Stimulated activated naive CD4-positive, alpha-beta T cell treated with Interleukin-2 at 50 U/mL for 16 hours (primary cell): Measurements from ENCODE around the gene SART3.
"Not testable (repeated sequence)": the region's sequence is repeated elsewhere in the genome, so short reads cannot be mapped to it uniquely, and the experiment has no call there.

ENCODE experiments used
- DNase-seq: peaks from one replicate; lab custom pipeline; 2025; lab: John Stamatoyannopoulos, UW

SART3 gene

DNA sequence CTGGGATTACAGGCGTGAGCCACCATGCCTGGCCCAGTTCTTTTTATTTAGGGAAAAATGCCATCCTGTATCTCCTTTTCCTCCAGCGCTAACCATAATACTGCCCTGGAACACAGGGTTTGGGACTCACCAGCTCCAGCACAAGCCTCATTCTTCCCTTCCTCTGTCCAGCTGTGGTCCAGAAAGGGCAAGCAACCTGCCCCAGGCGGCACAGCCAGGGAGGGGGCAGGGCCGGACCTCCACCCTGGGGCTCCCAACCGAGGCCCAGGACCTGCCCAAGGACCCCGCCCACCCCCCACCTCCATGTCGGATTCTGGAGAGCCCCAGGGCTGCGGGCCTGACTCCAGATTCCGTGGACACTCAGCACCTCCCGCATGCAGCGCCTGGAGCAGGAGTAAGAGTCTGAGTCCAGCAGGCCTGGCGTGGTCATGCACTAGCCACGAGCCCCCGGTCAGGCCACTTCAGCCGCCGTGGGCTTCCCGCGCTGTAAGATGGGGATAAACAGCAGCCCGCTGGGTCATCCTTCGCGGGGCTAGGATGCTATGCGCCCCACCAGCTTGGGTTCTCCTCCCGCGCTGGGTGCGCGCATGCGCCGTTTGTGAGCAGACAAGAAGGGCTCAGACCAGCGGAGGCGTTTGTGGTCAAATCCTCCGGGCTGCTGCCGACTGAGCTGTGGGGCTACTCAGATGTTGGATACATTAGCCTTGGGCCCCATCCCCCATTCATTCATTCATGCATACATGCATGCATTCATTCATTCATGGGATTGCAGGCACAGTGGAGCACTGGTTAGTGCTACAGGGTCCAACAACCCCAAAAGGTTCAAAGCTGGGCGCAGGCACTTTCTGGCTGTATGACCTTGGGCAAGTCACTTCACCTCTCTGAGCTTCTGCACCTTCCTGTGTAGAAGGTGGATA lies 20.6 kb upstream of the SART3 start:
- no peak for DNase-seq

- DNase-seq = no peak
Measured at GRCh38 chr12:108580531-108580930, 19.6 kb upstream of the SART3 start.

DNA sequence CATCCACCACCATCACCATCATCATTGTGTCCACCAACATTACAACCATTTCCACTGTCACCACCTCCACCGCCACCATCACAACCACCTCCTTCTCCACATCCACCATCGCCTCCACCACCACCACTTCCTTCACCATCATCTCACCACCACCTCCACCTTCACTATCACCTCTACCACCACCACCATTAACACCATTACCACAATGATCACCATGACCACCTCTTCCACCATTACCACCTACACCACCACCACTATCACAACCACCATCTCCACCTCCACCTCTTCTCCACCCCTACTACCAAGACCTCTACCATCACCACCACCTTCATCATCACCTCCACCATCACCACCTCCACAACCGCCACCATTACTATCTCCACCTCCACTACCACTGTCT lies 17.8 kb upstream of the SART3 start:
- DNase-seq = no peak

DNA sequence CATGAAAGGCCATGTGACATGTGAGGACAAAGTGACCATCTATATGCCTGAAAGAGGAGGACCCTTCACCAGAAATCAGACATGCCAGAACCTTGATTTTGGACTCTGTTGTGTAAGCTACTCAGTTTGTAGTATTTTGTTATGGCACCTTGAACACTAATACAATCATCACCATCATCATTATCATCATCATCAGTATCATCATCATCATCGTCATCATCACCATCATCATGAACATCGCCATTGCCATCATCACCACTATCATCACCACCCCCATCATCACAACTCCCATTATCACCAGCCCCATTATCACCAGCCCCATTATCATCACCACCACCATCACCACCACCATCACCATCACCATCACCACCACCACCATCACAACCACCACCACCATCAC lies 17.3 kb upstream of the SART3 start:
- DNase-seq = no peak

DNA sequence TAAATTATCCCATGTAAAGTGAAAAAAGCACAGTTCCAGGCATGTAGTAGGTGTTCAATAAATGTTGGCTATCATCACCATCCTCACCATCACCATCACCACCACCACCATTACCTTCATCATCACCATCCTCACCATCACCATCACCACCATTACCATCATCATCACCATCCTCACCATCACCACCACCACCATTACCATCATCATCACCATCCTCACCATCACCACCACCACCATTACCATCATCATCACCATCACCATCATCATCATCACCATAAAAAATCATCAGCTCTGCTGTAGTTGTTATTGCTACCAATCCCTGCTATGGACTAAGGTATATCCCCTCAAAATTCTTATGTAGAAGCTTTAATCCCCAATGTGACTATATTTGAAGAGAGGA lies 16.5 kb upstream of the SART3 start:
- no peak for DNase-seq

- no peak for DNase-seq
Measured at GRCh38 chr12:108576660-108577234, 15.8 kb upstream of the SART3 start.

DNA sequence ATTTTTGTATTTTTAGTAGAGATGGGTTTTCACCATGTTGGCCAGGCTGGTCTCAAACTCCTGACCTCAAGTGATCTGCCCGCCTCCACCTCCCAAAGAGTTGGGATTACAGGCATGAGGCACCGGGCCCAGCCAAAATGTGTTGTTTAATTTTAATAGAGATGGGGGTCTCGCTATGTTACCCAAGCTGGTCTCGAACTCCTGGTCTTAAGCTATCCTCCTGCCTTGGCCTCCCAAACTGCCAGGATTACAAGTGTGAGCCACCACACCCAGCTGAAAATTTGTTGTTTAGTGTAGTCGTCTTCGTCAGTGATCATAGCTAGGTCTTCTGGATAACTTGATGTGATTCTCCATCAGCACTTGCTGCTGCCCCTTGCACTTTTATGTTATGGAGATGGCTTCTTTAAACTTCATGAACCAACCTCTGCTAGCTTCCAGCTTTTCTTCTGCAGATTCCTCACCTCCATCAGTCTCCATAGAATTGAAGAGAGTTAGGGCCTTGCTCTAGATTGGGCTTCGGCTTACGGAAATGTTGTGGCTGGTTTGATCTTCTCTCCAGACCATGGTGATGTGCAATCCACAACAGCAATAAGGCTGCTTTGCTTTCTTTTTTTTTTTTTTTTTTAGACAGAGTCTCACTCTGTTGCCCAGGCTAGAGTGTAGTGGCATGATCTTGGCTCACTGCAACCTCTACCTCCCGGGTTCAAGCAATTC lies 14.4 kb upstream of the SART3 start:
- no peak for DNase-seq

DNA sequence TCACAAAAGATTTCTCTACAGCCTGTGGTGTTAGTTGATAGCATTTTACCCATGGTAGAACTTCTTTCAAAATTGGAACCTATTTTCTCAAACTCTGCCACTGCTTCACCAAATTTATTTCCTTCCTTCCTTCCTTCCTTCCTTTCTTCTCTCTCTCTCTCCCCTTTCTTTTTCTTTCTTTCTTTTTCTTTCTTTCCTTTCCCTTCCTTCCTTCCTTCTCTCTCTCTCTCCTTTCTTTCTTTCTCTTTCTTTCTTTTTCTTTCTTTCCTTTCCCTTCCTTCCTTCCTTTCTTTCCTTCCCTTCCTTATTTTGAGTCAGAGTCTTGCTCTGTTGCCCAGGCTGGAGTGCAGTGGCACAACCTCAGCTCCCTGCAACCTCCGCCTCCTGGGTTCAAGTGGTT lies 13.3 kb upstream of the SART3 start:
- DNase-seq = not testable (repeated sequence)

DNA sequence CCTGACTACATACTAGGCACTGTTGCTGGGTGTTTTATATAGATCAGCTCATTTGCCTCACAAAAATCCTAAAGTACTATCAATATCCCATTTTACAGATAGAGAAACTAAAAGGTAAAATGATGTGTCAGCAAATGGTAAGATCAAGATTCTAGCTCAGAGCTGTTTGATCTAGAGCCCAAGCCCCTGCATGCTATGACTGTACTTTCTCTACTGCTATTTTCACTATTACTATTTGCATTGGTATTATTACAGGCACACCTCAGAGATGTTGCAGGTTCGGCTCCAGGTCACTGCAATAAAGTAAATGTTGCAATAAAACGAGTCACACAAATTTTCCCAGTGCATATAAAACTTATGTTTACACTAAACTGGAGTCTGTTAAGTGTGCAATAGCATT lies 12.3 kb upstream of the SART3 start:
- DNase-seq = no peak

GRCh38 chr12:108572166-108572790 lies 11.3 kb upstream of the SART3 start:
- no peak for DNase-seq

DNA sequence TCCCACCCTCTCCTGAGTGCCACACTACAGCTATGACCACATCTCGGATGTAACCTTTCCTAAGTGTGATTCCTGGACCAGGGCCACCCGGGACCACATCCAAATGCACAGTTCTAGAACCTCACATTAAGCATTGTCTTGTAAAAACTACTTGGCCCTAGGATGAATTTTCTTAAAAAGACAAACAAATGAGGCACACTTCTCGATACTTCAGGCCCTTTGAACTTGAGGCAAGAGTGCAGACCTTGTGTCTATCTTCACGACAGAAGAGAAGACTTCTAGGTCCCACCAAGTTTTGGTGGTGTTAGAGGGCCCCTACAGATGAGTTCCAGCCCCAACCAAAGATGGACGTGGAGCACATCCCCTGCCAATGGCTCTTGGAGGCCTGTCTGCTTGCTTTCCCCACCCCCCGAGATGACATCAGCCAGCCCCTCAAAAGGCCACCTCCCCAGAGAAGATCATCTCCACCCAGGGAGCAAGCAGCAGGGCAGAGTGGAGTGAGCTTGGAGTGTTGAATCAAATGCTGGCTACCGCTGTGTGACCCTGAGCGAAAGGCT lies 10.7 kb upstream of the SART3 start:
- no peak for DNase-seq

GRCh38 chr12:108570743-108571608 lies 10.0 kb upstream of the SART3 start:
- no peak for DNase-seq

- peak; percentile 72 for DNase-seq
Measured at GRCh38 chr12:108568338-108569154, 7.6 kb upstream of the SART3 start.

GRCh38 chr12:108567406-108568337 lies 6.7 kb upstream of the SART3 start:
- DNase-seq = no peak

DNA sequence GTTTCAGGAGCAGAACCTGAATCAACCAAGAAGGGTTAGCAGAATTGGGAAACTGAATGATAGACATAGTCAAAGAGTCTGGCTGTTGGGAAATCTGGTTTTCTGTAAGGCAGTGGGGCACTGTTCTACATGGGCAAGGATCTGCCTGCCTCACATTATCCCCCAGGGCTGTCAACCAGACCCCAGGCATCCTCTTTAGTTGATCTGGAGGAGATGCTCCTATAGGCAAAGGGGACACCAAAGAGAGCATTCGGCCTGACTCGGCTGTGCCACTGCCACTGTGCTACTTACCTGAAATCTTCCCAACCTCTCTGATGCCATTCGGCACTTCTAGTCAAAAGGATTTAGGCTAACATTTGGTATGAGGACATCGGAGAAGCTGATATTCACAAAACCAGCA lies 5.5 kb upstream of the SART3 start:
- DNase-seq = no peak

- peak; percentile 42 for DNase-seq
Measured at GRCh38 chr12:108565976-108566375, 5.0 kb upstream of the SART3 start.

DNA sequence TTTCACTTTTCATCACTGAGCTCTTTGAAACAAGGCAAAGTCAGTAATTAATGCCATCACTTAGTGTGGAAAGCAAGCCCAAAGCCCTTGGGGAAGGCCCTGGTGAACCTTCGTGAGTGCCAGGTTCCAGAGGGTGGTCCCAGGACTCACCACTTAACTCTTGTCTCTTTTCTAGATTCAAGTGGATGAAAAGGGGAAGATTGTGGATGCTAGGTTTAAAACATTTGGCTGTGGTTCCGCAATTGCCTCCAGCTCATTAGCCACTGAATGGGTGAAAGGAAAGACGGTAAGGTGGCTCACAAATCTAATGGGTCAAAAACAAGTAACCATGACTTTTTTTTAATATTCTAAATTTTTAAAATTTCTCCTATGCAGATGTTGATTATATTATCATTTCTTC lies 4.2 kb upstream of the SART3 start:
- DNase-seq = no peak

DNA sequence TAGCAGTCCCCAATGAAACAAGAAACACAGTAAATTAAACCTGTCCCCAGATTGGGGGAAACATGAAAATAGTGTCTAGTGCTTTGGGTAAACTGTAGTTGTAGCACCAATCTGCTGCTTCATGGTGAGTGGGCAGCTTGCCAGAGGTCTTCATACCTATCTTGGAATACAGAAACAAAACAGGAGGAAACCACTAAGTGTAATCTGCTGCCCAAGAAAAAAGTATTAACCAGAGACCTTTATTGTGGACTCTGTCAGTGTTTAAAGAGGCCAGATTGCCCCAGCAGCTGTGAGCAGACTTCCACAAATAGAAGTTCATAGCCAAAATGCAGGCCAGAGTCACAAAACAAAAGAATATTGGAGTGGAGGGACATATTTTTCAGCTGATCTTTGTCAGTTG lies 3.8 kb upstream of the SART3 start:
- no peak for DNase-seq

DNA sequence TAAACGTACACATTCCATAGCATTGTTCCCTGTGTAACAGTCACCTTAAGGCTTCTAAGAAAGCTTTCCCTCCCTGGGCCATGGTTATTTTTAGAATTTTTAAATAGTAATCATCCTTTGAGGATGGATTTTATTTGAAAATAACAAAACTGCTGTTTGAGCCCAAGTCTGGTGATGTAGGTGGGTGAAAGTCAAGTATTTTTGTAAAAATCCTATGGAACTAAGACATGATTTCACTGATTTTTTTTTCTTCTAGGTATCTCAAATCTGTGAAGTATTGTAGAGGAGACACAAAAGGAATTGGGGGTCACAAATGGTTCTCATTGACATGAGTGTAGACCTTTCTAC lies 2.8 kb upstream of the SART3 start:
- DNase-seq = no peak
